HCT116 (cell line): Measurements from ENCODE around the gene TENM3.

Experiments used
- POLR2A ChIP-seq: IDR thresholded peaks from 2 replicates; pipeline ENCODE4 v1.7.0; 2011; ENCODE audit warnings: borderline replicate concordance; ENCODE audit not compliant: insufficient read depth, insufficient read length; ENCODE audit errors: extremely low read depth
- POLR2AphosphoS5 ChIP-seq: IDR thresholded peaks from 2 replicates; pipeline ENCODE4 v1.6.1; 2011; ENCODE audit warnings: mild to moderate bottlenecking, low read depth, low read length, moderate library complexity
- SP1 ChIP-seq: IDR thresholded peaks from 2 replicates; pipeline ENCODE4 v1.6.1; 2012; ENCODE audit warnings: low read depth
- TCF7L2 ChIP-seq: IDR thresholded peaks from 2 replicates; pipeline ENCODE4 v1.7.0; 2011; ENCODE audit warnings: borderline replicate concordance, inconsistent platforms; ENCODE audit not compliant: insufficient read depth, insufficient read length; ENCODE audit errors: extremely low read depth
- TF ChIP-seq, protein P1 (sequence below), 3 experiments: fragments of 200-600 bp in 1 of 3; sonication (generic) in 1 of 3; IDR thresholded peaks in 2 of 3; conservative IDR thresholded peaks in 1 of 3; 2 replicates each; pipeline ENCODE4 v1.5.1; 2012 to 2017; ENCODE audit warnings: low read depth in 2 of 3, low read length in 2 of 3, antibody characterized with exemption in 1 of 3, borderline replicate concordance in 1 of 3, control low read depth in 1 of 3, mild to moderate bottlenecking in 1 of 3, mixed read lengths in 1 of 3, mixed run types in 1 of 3, moderate library complexity in 1 of 3; ENCODE audit not compliant: insufficient read depth in 1 of 3
- TF ChIP-seq, protein P2 (sequence below): IDR thresholded peaks from 2 replicates; pipeline ENCODE4 v1.6.1; 2011; ENCODE audit warnings: mild to moderate bottlenecking, low read length, moderate library complexity; ENCODE audit not compliant: insufficient replicate concordance; ENCODE audit errors: extremely low read depth
- TF ChIP-seq, protein P3 (sequence below): IDR thresholded peaks from 2 replicates; pipeline ENCODE4 v1.6.1; 2012; ENCODE audit warnings: low read depth
- TF ChIP-seq, protein P4 (sequence below): IDR thresholded peaks from 2 replicates; pipeline ENCODE4 v1.6.1; 2012

DNA sequence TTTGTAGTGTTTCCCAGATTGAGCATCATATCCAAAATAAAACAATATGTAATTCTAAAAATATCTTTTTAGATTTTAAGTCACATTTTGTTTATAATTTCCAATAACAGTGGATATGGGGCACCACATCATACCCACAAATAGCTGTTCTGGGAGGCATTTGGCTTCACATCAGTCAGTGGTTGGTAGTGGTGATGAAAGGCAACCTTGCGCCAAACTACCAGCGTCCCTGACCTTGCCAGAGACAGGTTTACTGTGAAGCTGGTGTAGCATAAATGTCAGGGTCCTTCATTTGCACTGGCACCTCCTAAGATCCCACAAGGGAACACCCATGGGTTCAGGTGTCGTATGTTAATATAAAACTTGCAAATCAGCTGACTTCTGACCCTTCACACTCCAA lies 451.8 kb downstream of the TENM3 start:
- TF ChIP-seq POLR2AphosphoS5 (no peak), SP1 (no peak), POLR2A (no peak), TCF7L2 (no peak)
- TF ChIP-seq, protein P1, sequence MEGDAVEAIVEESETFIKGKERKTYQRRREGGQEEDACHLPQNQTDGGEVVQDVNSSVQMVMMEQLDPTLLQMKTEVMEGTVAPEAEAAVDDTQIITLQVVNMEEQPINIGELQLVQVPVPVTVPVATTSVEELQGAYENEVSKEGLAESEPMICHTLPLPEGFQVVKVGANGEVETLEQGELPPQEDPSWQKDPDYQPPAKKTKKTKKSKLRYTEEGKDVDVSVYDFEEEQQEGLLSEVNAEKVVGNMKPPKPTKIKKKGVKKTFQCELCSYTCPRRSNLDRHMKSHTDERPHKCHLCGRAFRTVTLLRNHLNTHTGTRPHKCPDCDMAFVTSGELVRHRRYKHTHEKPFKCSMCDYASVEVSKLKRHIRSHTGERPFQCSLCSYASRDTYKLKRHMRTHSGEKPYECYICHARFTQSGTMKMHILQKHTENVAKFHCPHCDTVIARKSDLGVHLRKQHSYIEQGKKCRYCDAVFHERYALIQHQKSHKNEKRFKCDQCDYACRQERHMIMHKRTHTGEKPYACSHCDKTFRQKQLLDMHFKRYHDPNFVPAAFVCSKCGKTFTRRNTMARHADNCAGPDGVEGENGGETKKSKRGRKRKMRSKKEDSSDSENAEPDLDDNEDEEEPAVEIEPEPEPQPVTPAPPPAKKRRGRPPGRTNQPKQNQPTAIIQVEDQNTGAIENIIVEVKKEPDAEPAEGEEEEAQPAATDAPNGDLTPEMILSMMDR (IDR thresholded peaks at IDR 0.05 in 2 of 3, conservative IDR thresholded peaks at IDR 0.05 in 1 of 3; ENCODE audit: borderline replicate concordance in 1 of 3, insufficient read depth in 1 of 3, low read depth in 2 of 3, low read length in 2 of 3): no peak
- TF ChIP-seq, protein P2, sequence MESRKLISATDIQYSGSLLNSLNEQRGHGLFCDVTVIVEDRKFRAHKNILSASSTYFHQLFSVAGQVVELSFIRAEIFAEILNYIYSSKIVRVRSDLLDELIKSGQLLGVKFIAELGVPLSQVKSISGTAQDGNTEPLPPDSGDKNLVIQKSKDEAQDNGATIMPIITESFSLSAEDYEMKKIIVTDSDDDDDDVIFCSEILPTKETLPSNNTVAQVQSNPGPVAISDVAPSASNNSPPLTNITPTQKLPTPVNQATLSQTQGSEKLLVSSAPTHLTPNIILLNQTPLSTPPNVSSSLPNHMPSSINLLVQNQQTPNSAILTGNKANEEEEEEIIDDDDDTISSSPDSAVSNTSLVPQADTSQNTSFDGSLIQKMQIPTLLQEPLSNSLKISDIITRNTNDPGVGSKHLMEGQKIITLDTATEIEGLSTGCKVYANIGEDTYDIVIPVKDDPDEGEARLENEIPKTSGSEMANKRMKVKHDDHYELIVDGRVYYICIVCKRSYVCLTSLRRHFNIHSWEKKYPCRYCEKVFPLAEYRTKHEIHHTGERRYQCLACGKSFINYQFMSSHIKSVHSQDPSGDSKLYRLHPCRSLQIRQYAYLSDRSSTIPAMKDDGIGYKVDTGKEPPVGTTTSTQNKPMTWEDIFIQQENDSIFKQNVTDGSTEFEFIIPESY: no peak
- TF ChIP-seq, protein P3, sequence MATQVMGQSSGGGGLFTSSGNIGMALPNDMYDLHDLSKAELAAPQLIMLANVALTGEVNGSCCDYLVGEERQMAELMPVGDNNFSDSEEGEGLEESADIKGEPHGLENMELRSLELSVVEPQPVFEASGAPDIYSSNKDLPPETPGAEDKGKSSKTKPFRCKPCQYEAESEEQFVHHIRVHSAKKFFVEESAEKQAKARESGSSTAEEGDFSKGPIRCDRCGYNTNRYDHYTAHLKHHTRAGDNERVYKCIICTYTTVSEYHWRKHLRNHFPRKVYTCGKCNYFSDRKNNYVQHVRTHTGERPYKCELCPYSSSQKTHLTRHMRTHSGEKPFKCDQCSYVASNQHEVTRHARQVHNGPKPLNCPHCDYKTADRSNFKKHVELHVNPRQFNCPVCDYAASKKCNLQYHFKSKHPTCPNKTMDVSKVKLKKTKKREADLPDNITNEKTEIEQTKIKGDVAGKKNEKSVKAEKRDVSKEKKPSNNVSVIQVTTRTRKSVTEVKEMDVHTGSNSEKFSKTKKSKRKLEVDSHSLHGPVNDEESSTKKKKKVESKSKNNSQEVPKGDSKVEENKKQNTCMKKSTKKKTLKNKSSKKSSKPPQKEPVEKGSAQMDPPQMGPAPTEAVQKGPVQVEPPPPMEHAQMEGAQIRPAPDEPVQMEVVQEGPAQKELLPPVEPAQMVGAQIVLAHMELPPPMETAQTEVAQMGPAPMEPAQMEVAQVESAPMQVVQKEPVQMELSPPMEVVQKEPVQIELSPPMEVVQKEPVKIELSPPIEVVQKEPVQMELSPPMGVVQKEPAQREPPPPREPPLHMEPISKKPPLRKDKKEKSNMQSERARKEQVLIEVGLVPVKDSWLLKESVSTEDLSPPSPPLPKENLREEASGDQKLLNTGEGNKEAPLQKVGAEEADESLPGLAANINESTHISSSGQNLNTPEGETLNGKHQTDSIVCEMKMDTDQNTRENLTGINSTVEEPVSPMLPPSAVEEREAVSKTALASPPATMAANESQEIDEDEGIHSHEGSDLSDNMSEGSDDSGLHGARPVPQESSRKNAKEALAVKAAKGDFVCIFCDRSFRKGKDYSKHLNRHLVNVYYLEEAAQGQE: no peak
- TF ChIP-seq, protein P4, sequence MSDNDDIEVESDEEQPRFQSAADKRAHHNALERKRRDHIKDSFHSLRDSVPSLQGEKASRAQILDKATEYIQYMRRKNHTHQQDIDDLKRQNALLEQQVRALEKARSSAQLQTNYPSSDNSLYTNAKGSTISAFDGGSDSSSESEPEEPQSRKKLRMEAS: no peak
